ENCODE results near the gene PCSK6. TPM values are rescaled to one million over a fixed set of nuclear protein-coding genes. Genes with fewer than 3 reads are reported as not detected.

The PCSK6 gene
- polyA plus RNA-seq, 1 donor from 2014 or later = 1.1 TPM

DNA sequence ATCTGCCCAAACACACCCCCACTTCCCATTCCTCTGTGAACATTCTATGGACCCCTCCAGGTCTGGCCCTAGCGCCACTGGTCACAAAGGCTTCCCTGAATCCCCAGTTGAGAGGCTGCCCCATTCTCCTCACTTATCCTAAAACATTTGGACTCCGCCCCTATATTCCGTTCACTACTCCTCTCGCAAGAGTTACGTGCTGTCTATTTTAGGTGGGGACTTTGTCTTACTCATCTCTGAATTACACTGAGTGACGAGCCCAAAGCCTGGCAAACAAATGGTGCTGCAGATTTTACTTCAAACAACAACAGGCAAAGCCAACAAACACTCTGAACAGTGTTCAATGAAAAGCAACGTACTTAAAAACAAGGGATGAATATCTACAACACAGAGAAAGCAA, 14.5 kb downstream of the PCSK6 start:
- no peak overlapping the region for H3K4me3 ChIP-seq (ENCODE audit: low read length)
- H3K9me3 ChIP-seq (ENCODE audit: low read length) = no peaks in the 10 kb centered on the region
- no peaks in the 10 kb centered on the region for H3F3A ChIP-seq (ENCODE audit: insufficient read depth, low read length, poor library complexity, severe bottlenecking)
- H3K36me3 ChIP-seq (ENCODE audit: insufficient read depth, low read length) = no peaks in the 10 kb centered on the region
- H4K20me1 ChIP-seq (ENCODE audit: insufficient read depth) = no peaks in the 10 kb centered on the region
- no peaks in the 10 kb centered on the region for H3K9me2 ChIP-seq (ENCODE audit: insufficient read depth, low read length)
- no peaks in the 10 kb centered on the region for H3K79me2 ChIP-seq (replicated peaks; ENCODE audit: insufficient read depth, low read length)
- H2AFZ ChIP-seq (ENCODE audit: low read depth, low read length) = no peak overlapping the region
- TF ChIP-seq CTCF (IDR thresholded peaks at IDR 0.05; ENCODE audit: poor library complexity, severe bottlenecking) (no peak), POLR2AphosphoS5 (IDR thresholded peaks at IDR 0.05) (no peak), TAF1 (IDR thresholded peaks at IDR 0.05; ENCODE audit: low read depth) (no peak), REST (IDR thresholded peaks at IDR 0.05; ENCODE audit: borderline replicate concordance) (no peak), SMC3 (conservative IDR thresholded peaks at IDR 0.05; ENCODE audit: poor library complexity) (no peak), RAD21 (conservative IDR thresholded peaks at IDR 0.05) (no peak), EZH2 (IDR thresholded peaks at IDR 0.05; ENCODE audit: borderline replicate concordance, insufficient read depth, low read length, poor library complexity, severe bottlenecking) (no peak), MXI1 (conservative IDR thresholded peaks at IDR 0.05; ENCODE audit: poor library complexity, severe bottlenecking) (no peak), EP300 (conservative IDR thresholded peaks at IDR 0.05; ENCODE audit: poor library complexity, severe bottlenecking) (no peak)
- no peaks in the 10 kb centered on the region for H3K27me3 ChIP-seq (ENCODE audit: insufficient read depth, low read depth, low read length)
- no peak overlapping the region for H3K4me2 ChIP-seq (ENCODE audit: low read length)
- no peak overlapping the region for H3K27ac ChIP-seq (ENCODE audit: low read length)
- no peak overlapping the region for H3K9ac ChIP-seq (ENCODE audit: low read length)

- no peaks in the 10 kb centered on the region for H3K79me2 ChIP-seq (replicated peaks; ENCODE audit: insufficient read depth, low read length)
- TF ChIP-seq SMC3 (conservative IDR thresholded peaks at IDR 0.05; ENCODE audit: poor library complexity) (no peak), CTCF (IDR thresholded peaks at IDR 0.05; ENCODE audit: poor library complexity, severe bottlenecking) (no peak), TAF1 (IDR thresholded peaks at IDR 0.05; ENCODE audit: low read depth) (no peak), REST (IDR thresholded peaks at IDR 0.05; ENCODE audit: borderline replicate concordance) (no peak), POLR2AphosphoS5 (IDR thresholded peaks at IDR 0.05) (no peak), RAD21 (conservative IDR thresholded peaks at IDR 0.05) (no peak), MXI1 (conservative IDR thresholded peaks at IDR 0.05; ENCODE audit: poor library complexity, severe bottlenecking) (no peak), EZH2 (IDR thresholded peaks at IDR 0.05; ENCODE audit: borderline replicate concordance, insufficient read depth, low read length, poor library complexity, severe bottlenecking) (no peak), EP300 (conservative IDR thresholded peaks at IDR 0.05; ENCODE audit: poor library complexity, severe bottlenecking) (no peak)
Observed at GRCh38 chr15:101474233-101474632, 15.3 kb downstream of the PCSK6 start.

More at GRCh38 chr15:101474233-101474632, 15.3 kb downstream of the PCSK6 start:
- Histone ChIP-seq H3K36me3 (ENCODE audit: insufficient read depth, low read length) (no peaks in the 10 kb centered on the region), H3K27me3 (ENCODE audit: insufficient read depth, low read depth, low read length) (no peaks in the 10 kb centered on the region), H3K9me2 (ENCODE audit: insufficient read depth, low read length) (no peaks in the 10 kb centered on the region), H3K9ac (ENCODE audit: low read length) (no peak overlapping the region), H3K4me2 (ENCODE audit: low read length) (no peak overlapping the region), H3K27ac (ENCODE audit: low read length) (no peak overlapping the region), H3K4me3 (ENCODE audit: low read length) (no peak overlapping the region), H2AFZ (ENCODE audit: low read depth, low read length) (no peak overlapping the region), H3K9me3 (ENCODE audit: low read length) (no peaks in the 10 kb centered on the region), H3F3A (ENCODE audit: insufficient read depth, low read length, poor library complexity, severe bottlenecking) (no peaks in the 10 kb centered on the region), H4K20me1 (ENCODE audit: insufficient read depth) (no peaks in the 10 kb centered on the region)

Measured in neural cell (in vitro differentiated cells).